Panc1 (cell line): ENCODE data around the gene UNC93A.

ENCODE experiments used
- SIN3A ChIP-seq: IDR thresholded peaks from 2 replicates; pipeline ENCODE4 v1.6.1; 2012; ENCODE audit warnings: low read depth, mild to moderate bottlenecking, low read length, moderate library complexity, borderline replicate concordance; ENCODE audit not compliant: insufficient read depth
- TF ChIP-seq, protein P1 (sequence below): fragments of 450-650 bp; IDR thresholded peaks from 2 replicates; pipeline ENCODE4 v1.5.1; 2017; ENCODE audit warnings: mild to moderate bottlenecking
- TF ChIP-seq, protein P2 (sequence below), 2 experiments: IDR thresholded peaks; 2 replicates each; pipeline ENCODE4 v1.6.1; 2011 to 2012; ENCODE audit warnings: low read depth in 2 of 2, control low read depth in 1 of 2, low read length in 1 of 2, mild to moderate bottlenecking in 1 of 2, moderate library complexity in 1 of 2; ENCODE audit not compliant: insufficient read depth in 1 of 2

DNA sequence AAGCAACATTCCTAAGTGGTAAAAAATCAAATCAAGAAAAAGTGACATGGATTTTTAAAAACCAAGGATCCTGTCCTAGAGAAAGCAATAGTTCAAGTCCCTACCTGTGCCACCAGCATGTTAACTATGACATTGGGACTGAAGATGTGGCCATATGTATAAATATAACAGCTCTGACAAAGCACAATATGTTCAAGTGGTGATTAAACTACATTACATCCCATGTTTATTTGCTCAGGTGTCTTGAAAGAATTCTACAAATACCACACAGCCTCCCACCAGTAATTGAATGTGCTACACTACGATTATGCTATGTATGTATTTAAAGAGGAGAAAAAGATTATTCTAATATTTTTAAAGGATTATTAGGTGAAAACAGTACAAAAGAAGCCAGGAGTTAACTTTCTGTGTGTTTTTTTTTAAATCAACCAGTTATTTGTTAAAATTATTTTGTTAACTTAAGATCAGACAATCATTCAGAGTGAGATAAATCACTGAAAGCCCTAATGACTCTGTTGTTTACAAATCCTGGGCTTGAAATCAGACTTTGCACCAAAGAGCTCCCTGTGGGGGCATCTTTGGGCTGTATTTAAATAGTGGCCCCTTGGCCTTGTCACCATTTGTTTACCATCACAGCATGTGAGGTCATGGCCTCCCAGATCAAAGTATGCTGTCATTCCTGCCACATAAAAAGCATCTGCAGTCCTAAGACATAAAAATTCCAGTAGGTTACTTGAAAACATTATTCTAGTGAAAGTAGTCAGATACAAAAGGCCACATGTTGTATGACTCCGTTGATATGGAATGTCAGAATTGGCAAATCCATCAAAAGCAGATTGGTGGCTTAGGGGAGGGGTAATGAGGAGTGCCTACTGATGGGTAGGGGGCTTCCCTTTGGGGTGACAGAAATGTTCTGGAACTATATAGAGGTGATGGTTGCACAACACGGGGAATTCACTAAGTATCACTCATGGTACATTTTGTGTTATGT, 50.8 kb downstream of the UNC93A start:
- TF ChIP-seq, protein P1, sequence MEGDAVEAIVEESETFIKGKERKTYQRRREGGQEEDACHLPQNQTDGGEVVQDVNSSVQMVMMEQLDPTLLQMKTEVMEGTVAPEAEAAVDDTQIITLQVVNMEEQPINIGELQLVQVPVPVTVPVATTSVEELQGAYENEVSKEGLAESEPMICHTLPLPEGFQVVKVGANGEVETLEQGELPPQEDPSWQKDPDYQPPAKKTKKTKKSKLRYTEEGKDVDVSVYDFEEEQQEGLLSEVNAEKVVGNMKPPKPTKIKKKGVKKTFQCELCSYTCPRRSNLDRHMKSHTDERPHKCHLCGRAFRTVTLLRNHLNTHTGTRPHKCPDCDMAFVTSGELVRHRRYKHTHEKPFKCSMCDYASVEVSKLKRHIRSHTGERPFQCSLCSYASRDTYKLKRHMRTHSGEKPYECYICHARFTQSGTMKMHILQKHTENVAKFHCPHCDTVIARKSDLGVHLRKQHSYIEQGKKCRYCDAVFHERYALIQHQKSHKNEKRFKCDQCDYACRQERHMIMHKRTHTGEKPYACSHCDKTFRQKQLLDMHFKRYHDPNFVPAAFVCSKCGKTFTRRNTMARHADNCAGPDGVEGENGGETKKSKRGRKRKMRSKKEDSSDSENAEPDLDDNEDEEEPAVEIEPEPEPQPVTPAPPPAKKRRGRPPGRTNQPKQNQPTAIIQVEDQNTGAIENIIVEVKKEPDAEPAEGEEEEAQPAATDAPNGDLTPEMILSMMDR, result no peak
- TF ChIP-seq, protein P2, sequence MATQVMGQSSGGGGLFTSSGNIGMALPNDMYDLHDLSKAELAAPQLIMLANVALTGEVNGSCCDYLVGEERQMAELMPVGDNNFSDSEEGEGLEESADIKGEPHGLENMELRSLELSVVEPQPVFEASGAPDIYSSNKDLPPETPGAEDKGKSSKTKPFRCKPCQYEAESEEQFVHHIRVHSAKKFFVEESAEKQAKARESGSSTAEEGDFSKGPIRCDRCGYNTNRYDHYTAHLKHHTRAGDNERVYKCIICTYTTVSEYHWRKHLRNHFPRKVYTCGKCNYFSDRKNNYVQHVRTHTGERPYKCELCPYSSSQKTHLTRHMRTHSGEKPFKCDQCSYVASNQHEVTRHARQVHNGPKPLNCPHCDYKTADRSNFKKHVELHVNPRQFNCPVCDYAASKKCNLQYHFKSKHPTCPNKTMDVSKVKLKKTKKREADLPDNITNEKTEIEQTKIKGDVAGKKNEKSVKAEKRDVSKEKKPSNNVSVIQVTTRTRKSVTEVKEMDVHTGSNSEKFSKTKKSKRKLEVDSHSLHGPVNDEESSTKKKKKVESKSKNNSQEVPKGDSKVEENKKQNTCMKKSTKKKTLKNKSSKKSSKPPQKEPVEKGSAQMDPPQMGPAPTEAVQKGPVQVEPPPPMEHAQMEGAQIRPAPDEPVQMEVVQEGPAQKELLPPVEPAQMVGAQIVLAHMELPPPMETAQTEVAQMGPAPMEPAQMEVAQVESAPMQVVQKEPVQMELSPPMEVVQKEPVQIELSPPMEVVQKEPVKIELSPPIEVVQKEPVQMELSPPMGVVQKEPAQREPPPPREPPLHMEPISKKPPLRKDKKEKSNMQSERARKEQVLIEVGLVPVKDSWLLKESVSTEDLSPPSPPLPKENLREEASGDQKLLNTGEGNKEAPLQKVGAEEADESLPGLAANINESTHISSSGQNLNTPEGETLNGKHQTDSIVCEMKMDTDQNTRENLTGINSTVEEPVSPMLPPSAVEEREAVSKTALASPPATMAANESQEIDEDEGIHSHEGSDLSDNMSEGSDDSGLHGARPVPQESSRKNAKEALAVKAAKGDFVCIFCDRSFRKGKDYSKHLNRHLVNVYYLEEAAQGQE (IDR thresholded peaks at IDR 0.05; ENCODE audit: insufficient read depth in 1 of 2, low read depth in 2 of 2, low read length in 1 of 2), result no peak
- TF ChIP-seq SIN3A, result no peak
